Measurements from ENCODE around the gene HDAC7. TPM values are rescaled to one million over a fixed set of nuclear protein-coding genes. Genes with fewer than 3 reads are reported as not detected.

Gene HDAC7
- total and polyA plus RNA-seq, 2 of the 13 experiments (the other 11 are each of a cell fraction or from before 2014, with no cell fraction given): 4.6 to 10.8 TPM

DNA sequence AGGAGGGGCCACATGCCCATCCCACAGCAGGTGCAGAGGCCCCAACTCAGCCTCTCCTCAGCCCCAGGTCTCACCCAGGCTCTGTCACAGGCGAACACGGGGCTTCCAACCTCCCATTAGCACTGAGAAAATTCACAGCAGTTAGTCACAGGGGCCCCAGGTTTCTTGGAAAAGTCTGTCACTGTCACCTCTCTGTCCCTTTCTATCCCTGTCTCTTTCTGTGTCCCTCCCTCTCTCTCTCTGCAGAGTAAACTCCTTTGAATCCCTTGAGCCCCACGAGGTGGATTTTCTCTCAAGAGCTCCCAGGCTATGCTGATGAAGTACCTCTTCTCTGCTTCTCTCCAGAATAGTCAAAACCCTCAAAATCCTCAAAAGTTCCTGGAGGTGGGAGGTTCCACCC lies 80.4 kb downstream of the HDAC7 start:
- no peak for TF ChIP-seq NAIF1 (CRISPR knock-in tag; IDR thresholded peaks at IDR 0.05; ENCODE audit: borderline replicate concordance)
- TF ChIP-seq FOXA1 (IDR thresholded peaks at IDR 0.05): no peak
- TF ChIP-seq FOXA1 (CRISPR knock-in tag; IDR thresholded peaks at IDR 0.05): no peak
- no peak for TF ChIP-seq ZNF746 (CRISPR knock-in tag; IDR thresholded peaks at IDR 0.05)
- no peak for TF ChIP-seq ARNTL (CRISPR knock-in tag; IDR thresholded peaks at IDR 0.05)

DNA sequence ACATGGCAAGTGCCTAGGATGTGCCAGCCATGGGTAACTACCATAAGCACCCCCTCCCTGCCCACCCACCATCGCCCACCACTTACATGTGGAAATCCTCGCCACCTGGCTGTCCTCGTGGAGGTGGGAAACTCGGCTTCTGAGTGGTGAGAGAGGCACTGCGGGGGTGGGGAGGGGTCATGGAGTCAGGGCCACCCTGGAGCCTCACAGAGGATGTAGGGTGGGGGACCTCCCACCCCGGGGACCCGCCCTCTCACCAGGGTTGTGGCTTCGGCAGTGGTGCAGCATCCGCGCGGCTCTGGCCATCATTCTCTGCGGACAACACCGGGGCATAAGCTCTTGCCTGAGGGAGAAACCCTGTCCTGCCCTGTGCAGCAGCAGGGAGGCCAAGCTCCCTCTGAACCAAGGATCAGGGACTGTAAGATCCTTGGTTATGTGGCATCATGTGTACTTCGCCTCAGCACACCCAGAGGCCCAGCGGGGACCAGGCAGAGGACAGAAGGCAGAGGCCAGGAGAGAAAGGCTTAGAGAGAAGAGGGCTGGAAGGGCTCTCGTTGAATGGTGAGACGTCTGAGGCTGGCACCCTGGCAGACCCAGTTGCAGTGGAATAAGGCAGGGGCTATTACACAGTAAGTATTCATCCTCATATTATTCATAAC lies 81.6 kb downstream of the HDAC7 start:
- ChIA-PET POLR2A (no interaction called here), CTCF (ENCODE audit: low intra/inter-chr PET ratio, low total read pairs) (no interaction called here)
- DNase-seq (ENCODE audit: low spot score) (no peak), FAIRE-seq (no peak), ATAC-seq (no peak)
- no peak overlapping the region for H3K9ac ChIP-seq (ENCODE audit: insufficient read depth, low read depth, low read length)
- no peaks in the 10 kb centered on the region for H3K79me2 ChIP-seq (ENCODE audit: insufficient read depth, low read length)
- no peaks in the 10 kb centered on the region for H4K20me1 ChIP-seq (ENCODE audit: insufficient read depth, low read length)
- H2AFZ ChIP-seq (ENCODE audit: low read length): no peak overlapping the region
- no peak overlapping the region for H3K27ac ChIP-seq (ENCODE audit: extremely low read length, insufficient read depth, low read length)
- H3K27me3 ChIP-seq (ENCODE audit: control insufficient read depth in 1 of 2, insufficient read depth in 2 of 2, low read length in 2 of 2): peaks cover 8 to 36% of the 10 kb centered on the region in 2 experiments
- H3K9me3 ChIP-seq (ENCODE audit: low read length): no peaks in the 10 kb centered on the region
- H3K4me2 ChIP-seq (ENCODE audit: low read depth, low read length): no peak overlapping the region
- BruUV-seq (replicated peaks): no TSS peak
- intact Hi-C loops (cut with micrococcal nuclease; ENCODE audit: unreplicated experiment): no loop called here
- H3K4me1 ChIP-seq (ENCODE audit: insufficient read depth, low read length): peaks cover 32% of the 10 kb centered on the region
- in situ Hi-C loops (cut with HindIII; ENCODE audit: extremely low pct_ligation_motif_present, low pct_unique_long_range_greater_than_20kb): no loop called here
- 15% methylated on average over 10 of the region's 17 CpGs for WGBS (ENCODE audit: low lambda C conversion rate)
- H3K36me3 ChIP-seq (replicated peaks in 1 of 2; ENCODE audit: control insufficient read depth in 1 of 2, insufficient read depth in 2 of 2, low read length in 2 of 2): no peaks in the 10 kb centered on the region
- H3K4me3 ChIP-seq (replicated peaks in 1 of 3; ENCODE audit: insufficient read depth in 1 of 3, low read depth in 2 of 3, low read length in 3 of 3): no peak overlapping the region
- no peak for TF ChIP-seq ARID2 (CRISPR knock-in tag; IDR thresholded peaks at IDR 0.05; ENCODE audit: borderline replicate concordance)
- TF ChIP-seq, protein P1, sequence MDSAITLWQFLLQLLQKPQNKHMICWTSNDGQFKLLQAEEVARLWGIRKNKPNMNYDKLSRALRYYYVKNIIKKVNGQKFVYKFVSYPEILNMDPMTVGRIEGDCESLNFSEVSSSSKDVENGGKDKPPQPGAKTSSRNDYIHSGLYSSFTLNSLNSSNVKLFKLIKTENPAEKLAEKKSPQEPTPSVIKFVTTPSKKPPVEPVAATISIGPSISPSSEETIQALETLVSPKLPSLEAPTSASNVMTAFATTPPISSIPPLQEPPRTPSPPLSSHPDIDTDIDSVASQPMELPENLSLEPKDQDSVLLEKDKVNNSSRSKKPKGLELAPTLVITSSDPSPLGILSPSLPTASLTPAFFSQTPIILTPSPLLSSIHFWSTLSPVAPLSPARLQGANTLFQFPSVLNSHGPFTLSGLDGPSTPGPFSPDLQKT (CRISPR knock-in tag; IDR thresholded peaks at IDR 0.05; ENCODE audit: borderline replicate concordance): no peak
- TF ChIP-seq ZNF430 (CRISPR knock-in tag; IDR thresholded peaks at IDR 0.05): no peak
- no peak for TF ChIP-seq ZNF570 (CRISPR knock-in tag; IDR thresholded peaks at IDR 0.05; ENCODE audit: borderline replicate concordance)
- no peak for TF ChIP-seq ZSCAN29 (CRISPR knock-in tag; conservative IDR thresholded peaks at IDR 0.05)
- TF ChIP-seq, protein P2, sequence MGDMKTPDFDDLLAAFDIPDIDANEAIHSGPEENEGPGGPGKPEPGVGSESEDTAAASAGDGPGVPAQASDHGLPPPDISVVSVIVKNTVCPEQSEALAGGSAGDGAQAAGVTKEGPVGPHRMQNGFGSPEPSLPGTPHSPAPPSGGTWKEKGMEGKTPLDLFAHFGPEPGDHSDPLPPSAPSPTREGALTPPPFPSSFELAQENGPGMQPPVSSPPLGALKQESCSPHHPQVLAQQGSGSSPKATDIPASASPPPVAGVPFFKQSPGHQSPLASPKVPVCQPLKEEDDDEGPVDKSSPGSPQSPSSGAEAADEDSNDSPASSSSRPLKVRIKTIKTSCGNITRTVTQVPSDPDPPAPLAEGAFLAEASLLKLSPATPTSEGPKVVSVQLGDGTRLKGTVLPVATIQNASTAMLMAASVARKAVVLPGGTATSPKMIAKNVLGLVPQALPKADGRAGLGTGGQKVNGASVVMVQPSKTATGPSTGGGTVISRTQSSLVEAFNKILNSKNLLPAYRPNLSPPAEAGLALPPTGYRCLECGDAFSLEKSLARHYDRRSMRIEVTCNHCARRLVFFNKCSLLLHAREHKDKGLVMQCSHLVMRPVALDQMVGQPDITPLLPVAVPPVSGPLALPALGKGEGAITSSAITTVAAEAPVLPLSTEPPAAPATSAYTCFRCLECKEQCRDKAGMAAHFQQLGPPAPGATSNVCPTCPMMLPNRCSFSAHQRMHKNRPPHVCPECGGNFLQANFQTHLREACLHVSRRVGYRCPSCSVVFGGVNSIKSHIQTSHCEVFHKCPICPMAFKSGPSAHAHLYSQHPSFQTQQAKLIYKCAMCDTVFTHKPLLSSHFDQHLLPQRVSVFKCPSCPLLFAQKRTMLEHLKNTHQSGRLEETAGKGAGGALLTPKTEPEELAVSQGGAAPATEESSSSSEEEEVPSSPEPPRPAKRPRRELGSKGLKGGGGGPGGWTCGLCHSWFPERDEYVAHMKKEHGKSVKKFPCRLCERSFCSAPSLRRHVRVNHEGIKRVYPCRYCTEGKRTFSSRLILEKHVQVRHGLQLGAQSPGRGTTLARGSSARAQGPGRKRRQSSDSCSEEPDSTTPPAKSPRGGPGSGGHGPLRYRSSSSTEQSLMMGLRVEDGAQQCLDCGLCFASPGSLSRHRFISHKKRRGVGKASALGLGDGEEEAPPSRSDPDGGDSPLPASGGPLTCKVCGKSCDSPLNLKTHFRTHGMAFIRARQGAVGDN (CRISPR knock-in tag; IDR thresholded peaks at IDR 0.05): no peak
- TF ChIP-seq ZNF234 (CRISPR knock-in tag; conservative IDR thresholded peaks at IDR 0.05): no peak
- TF ChIP-seq KLF6 (CRISPR knock-in tag; IDR thresholded peaks at IDR 0.05): no peak

More for the DNA sequence above, 80.4 kb downstream of the HDAC7 start:
- Histone ChIP-seq H3K9ac (ENCODE audit: insufficient read depth, low read depth, low read length) (no peak overlapping the region), H3K27me3 (ENCODE audit: control insufficient read depth in 1 of 2, insufficient read depth in 2 of 2, low read length in 2 of 2) (peaks cover 8 to 36% of the 10 kb centered on the region in 2 experiments), H3K36me3 (replicated peaks in 1 of 2; ENCODE audit: control insufficient read depth in 1 of 2, insufficient read depth in 2 of 2, low read length in 2 of 2) (no peaks in the 10 kb centered on the region), H3K4me3 (replicated peaks in 1 of 3; ENCODE audit: insufficient read depth in 1 of 3, low read depth in 2 of 3, low read length in 3 of 3) (no peak overlapping the region), H3K4me1 (ENCODE audit: insufficient read depth, low read length) (peaks cover 32% of the 10 kb centered on the region), H3K9me3 (ENCODE audit: low read length) (no peaks in the 10 kb centered on the region), H3K4me2 (ENCODE audit: low read depth, low read length) (no peak overlapping the region), H4K20me1 (ENCODE audit: insufficient read depth, low read length) (no peaks in the 10 kb centered on the region), H3K79me2 (ENCODE audit: insufficient read depth, low read length) (no peaks in the 10 kb centered on the region), H2AFZ (ENCODE audit: low read length) (no peak overlapping the region), H3K27ac (ENCODE audit: extremely low read length, insufficient read depth, low read length) (no peak overlapping the region)
- in situ Hi-C loops (cut with HindIII; ENCODE audit: extremely low pct_ligation_motif_present, low pct_unique_long_range_greater_than_20kb): no loop called here
- POLR2A ChIA-PET: interaction anchor here (1.1 kb wide), 1 partner anchor 81 kb away, joined by 6 read pairs; no protein-coding TSS in a partner anchor
- CTCF ChIA-PET (ENCODE audit: low intra/inter-chr PET ratio, low total read pairs): no interaction called here
- no peak for DNase-seq (ENCODE audit: low spot score)
- no peak for ATAC-seq
- BruUV-seq (replicated peaks): no TSS peak
- 8% methylated on average over 3 of the region's 3 CpGs for WGBS (ENCODE audit: low lambda C conversion rate)
- intact Hi-C loops (cut with micrococcal nuclease; ENCODE audit: unreplicated experiment): no loop called here
- FAIRE-seq: no peak

All from HepG2 (cell line).